Lung microvascular endothelial cell (primary cell): ENCODE measurements around the gene DLG3. TPM values are rescaled to one million over a fixed set of nuclear protein-coding genes. Genes with fewer than 3 reads are reported as not detected.
"Not testable (repeated sequence)": the region's sequence is repeated elsewhere in the genome, so short reads cannot be mapped to it uniquely, and the experiment has no call there.

Experiments
- DNase-seq, 2 donors: peaks; one replicate each; pipeline versions ENCODE4 v3.0.0 to v3.0.0-alpha.2; 2010; ENCODE audit warnings: low read depth in 2 of 2
- total RNA-seq: library from RNA; depleted of rRNA; stranded (reverse); fragments of >200 nt; gene quantifications from 2 replicates; pipeline ENCODE4 v1.2.1, GENCODE V29; 2014

Gene DLG3
- total RNA-seq, 1 donor from 2014 or later = 0.79 TPM

- no peak for DNase-seq
These were observed 64.4 kb downstream of the DLG3 start for GRCh38 chrX:70509078-70509477.

DNA sequence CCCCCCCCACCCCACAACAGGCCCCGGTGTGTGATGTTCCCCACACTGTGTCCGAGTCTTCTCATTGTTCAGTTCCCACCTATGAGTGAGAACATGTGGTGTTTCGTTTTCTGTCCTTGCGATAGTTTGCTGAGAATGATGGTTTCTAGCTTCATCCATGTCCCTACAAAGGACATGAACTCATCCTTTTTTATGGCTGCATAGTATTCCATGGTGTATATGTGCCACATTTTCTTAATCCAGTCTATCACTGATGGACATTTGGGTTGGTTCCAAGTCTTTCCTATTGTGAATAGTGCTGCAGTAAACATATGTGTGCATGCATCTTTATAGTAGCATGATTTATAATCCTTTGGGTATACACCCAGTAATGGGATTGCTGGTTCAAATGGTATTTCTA lies 70.6 kb downstream of the DLG3 start:
- not testable (repeated sequence) for DNase-seq

GRCh38 chrX:70515692-70516091 lies 71.1 kb downstream of the DLG3 start:
- not testable (repeated sequence) for DNase-seq

- DNase-seq = no peak
These were observed 81.1 kb downstream of the DLG3 start for GRCh38 chrX:70525733-70526132.

- DNase-seq = no peak
These were observed 82.4 kb downstream of the DLG3 start for GRCh38 chrX:70527053-70527452.

- DNase-seq = no peak
These were observed 83.1 kb downstream of the DLG3 start for GRCh38 chrX:70527610-70528345.

- DNase-seq = peak in 1 of 2 donors; percentile 37
These were observed 90.6 kb downstream of the DLG3 start for GRCh38 chrX:70535198-70535597.

DNA sequence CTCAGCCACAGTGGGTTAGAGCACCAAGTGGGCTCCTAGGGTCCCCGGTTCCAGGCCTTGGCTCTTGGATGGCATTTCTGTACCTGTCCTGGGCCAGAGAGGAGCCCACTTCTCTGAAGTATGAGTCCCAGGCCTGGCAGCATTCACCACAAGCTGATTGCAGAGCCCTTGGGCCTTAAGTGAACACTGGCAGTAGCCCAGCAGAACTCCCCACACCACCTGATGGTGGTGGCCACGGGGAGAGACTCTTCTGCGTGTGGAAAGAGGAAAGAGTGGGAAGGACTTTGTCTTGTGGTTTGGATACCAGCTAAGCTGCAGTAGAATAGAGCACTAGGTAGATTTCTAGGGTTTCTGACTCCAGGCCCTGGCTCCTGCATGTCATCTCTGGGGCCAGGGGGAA lies 104.8 kb downstream of the DLG3 start:
- DNase-seq = no peak

DNA sequence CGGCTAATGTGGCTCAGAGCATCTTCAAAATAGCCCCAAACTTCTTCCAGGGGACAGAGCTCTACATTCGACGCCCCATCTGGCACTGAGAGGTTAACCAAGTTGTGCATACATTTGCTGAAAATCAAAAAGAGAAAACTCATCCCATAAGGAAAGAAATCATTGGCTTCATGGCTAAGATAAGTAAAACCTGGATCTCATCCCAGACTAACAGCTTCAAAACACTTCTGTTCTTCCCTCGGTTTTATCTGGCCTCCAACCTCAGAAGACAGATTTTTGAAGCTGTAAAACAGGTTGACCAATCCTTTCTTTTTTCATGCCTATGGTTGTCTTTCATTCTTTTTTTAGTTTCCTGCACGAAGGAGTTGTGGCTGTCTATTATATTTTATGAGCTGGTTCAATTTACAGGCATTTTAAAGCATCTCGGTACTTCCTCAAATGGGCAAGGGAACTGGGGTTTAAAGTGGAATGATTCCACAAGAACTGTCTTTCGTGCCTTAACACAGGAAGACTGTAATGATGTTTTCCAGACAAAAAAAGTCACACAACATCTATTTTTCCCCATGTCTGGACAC lies 107.6 kb downstream of the DLG3 start:
- no peak for DNase-seq

DNA sequence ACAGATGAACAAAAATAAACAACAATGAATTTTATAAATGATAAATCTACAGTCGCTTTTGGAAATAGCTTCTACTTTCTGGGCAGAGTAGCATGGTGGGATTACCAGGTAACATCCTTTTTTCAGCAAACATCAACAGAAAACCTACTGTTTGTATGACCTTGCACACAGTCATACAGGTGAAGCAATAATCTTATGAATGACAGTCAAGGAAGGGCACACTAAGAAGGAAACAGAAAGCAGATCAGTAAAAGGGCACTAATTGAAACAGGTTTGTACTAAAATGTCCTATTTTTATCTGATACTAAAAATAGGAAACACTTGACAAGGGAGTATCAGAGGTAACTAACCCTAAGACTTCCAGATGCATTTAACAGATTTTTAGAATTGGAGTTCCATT lies 108.9 kb downstream of the DLG3 start:
- no peak for DNase-seq

GRCh38 chrX:70554081-70554480 lies 109.4 kb downstream of the DLG3 start:
- peak; percentile 22 to 31 for DNase-seq

- DNase-seq = no peak
These were observed 109.9 kb downstream of the DLG3 start for GRCh38 chrX:70554523-70554922.

- DNase-seq = no peak
These were observed 110.3 kb downstream of the DLG3 start for GRCh38 chrX:70554948-70555347.

Other genes with a start within 250 kb of the DLG3 start
- not detected in 2 replicates for gene AWAT1, start 210.2 kb upstream of the DLG3 start, total RNA-seq
- gene P2RY4, start 184.6 kb upstream of the DLG3 start, total RNA-seq = not detected in 2 replicates
- not detected in 2 replicates for gene ARR3, start 176.5 kb upstream of the DLG3 start, total RNA-seq
- gene RAB41, start 162.7 kb upstream of the DLG3 start, total RNA-seq = not detected in 2 replicates
- gene PDZD11, start 154.9 kb upstream of the DLG3 start, total RNA-seq = 28.8 and 32.1 TPM in 2 replicates
- 1.8 and 6.3 TPM in 2 replicates for gene KIF4A, start 154.7 kb upstream of the DLG3 start, total RNA-seq
- not detected in 2 replicates for gene GDPD2, start 21.5 kb upstream of the DLG3 start, total RNA-seq